Effector memory CD8-positive, alpha-beta T cell (primary cell): ENCODE data around the gene MZF1.

ENCODE experiments used
- ATAC-seq: fragments of 150-1000 bp; cut with Tn5 transposase; replicated peaks from 2 replicates; pipeline ENCODE4 v1.10.0; 2021; ENCODE audit warnings: mild to moderate bottlenecking, moderate library complexity
- DNase-seq, 3 experiments: peaks; one replicate each; pipeline ENCODE4 v3.0.0; 2021
- H3K27ac Mint-ChIP-seq, 2 donors: one replicate each; pipeline ENCODE4 v1.8.0; 2022; ENCODE audit warnings: mild to moderate bottlenecking in 2 of 2, mixed read lengths in 2 of 2, moderate library complexity in 2 of 2
- H3K27me3 Mint-ChIP-seq, 2 donors: one replicate each; pipeline ENCODE4 v1.8.0; 2022; ENCODE audit warnings: mixed read lengths in 2 of 2
- H3K36me3 Mint-ChIP-seq: one replicate; pipeline ENCODE4 v1.8.0; 2022; ENCODE audit warnings: mild to moderate bottlenecking, moderate library complexity, mixed read lengths; ENCODE audit not compliant: insufficient read depth
- H3K4me1 Mint-ChIP-seq, 2 donors: one replicate each; pipeline ENCODE4 v1.8.0; 2022; ENCODE audit warnings: low read depth in 2 of 2, mixed read lengths in 2 of 2
- H3K4me3 Mint-ChIP-seq, 2 donors: one replicate each; pipeline ENCODE4 v1.8.0; 2022; ENCODE audit warnings: mild to moderate bottlenecking in 2 of 2, mixed read lengths in 2 of 2, moderate library complexity in 2 of 2
- H3K9me3 Mint-ChIP-seq, 2 donors: one replicate each; pipeline ENCODE4 v1.8.0; 2022; ENCODE audit warnings: mixed read lengths in 2 of 2

The MZF1 gene

DNA sequence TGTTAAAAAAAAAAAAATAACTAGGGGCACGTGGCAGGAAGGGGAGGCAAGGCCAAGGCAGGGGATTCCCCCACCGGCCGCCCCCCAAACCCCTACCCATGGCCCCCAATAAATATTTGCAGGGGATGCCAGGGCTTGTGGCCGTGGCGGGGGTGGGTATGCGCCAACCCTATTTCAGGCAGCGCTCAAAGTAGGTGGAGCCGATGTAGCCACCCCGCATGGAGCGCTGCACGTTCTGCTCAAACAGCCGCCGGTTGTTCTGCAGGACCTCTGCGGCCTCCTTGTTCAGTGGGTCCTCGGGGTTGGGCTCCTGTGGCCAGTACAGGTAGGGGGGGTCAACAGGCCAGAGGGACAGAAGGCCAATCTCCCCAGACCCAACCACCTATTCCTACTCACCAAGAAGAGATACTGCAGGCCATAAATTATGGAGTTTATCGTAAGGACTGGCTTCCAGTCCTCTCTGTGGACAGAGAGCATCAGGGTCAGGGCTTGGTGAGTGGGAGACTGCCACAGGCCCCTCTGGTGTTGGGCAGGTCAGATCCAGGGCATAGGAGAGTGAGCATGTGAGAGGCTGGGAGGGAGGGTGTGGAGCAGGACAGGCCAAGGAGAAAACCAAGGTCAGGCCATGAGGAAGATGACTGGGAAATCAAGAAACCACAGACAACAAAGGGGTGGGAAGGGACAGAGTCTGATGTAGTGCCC, 17.1 kb downstream of the MZF1 start:
- Mint-ChIP-seq H3K4me3 (peak overlapping the region; percentile 96 to 99), H3K9me3 (no peaks in the 10 kb centered on the region), H3K36me3 (peaks cover 84% of the 10 kb centered on the region), H3K4me1 (peaks cover 55 to 58% of the 10 kb centered on the region in 2 donors), H3K27ac (peak overlapping the region; percentile 98 to 99), H3K27me3 (no peaks in the 10 kb centered on the region)
- DNase-seq (no peak), ATAC-seq (no peak)

DNA sequence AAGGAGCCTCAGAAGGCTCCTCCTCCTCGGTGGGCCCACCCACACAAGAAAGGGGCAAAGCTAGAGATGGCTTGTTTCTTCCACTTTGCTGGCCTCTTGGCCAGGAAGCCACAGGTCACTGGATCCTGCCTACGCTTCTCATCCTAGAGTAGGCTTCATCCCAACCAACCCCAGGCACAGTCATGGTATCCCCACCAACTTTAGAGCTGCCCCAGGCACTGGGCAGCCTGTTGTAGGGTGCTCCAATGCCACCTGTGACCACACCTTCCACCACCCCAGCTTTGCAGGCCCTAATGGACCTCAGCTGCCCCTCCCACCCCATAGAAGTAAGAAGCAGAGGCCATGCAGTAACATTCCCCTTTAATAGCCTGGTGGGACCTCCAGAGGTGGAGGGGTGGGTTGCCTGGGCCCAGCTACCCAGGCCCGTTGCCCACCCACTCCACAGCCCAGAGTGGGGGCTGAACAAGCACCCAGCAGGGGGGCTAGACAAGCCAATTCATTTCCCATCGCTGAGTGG, 17.7 kb downstream of the MZF1 start:
- Mint-ChIP-seq H3K9me3 (no peaks in the 10 kb centered on the region), H3K4me1 (peaks cover 55% of the 10 kb centered on the region in 2 donors), H3K27me3 (no peaks in the 10 kb centered on the region), H3K4me3 (peak overlapping the region; percentile 90 to 96), H3K27ac (peak overlapping the region; percentile 98 to 99), H3K36me3 (peaks cover 90% of the 10 kb centered on the region)
- ATAC-seq (no peak), DNase-seq (no peak)

DNA sequence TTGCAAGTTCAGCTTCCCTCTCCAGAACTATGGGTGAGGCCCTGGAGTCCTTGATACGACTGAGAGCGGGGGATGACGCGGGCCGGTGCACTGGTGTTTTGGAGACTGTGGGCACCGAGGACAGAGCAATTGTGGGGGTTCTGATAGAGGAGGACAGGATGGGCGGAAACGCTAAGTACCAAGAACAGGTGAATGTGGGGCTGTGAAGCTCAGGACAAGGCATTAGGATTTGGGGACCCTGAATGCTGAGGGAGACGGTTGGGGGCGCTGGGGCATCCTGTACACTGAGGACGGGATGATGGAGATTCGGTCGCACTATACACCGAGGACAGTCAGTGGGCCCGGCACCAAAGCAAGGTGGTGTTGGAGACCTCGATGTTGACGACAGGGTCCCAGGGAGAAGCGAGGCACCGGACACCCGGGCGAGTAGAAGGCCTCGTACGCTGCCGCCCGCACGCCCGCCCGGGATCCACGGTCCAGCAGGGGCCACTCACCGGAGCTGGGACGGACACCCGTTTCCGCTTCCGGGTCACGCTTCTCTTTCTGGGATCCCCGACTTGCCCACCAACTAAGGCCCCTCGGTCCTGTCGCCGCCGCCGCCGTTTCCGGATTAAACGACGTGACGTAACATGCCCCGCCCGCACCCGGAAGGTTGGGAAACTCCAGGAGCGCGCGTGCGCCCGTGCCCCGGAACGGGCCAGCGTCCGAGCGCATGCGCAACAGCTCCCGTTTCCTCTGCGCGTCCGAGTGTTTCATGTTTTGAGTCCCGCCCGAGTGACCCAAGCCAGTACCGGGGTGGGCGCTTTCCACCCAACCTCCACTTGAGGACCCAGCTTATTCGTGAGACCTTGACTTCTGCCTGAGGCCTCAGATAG, 18.4 kb downstream of the MZF1 start, which contains the start of gene CHMP2A:
Gene CHMP2A, minus strand, starts transcription at position 612 of the 875 bp plus-strand sequence. CDS start 893 bp downstream, outside the sequence.
- no peaks in the 10 kb centered on the region for H3K27me3 Mint-ChIP-seq
- ATAC-seq (peak; percentile 45), DNase-seq (peak; percentile 97 to 98 (median 98))
- H3K4me3 Mint-ChIP-seq = peak within 1 kb of the TSS; percentile 96 to 99
- no peaks in the 10 kb centered on the region for H3K9me3 Mint-ChIP-seq
- H3K27ac Mint-ChIP-seq = peak within 1 kb of the TSS; percentile 98 to 99
- peaks cover 51 to 54% of the 10 kb centered on the region in 2 donors for H3K4me1 Mint-ChIP-seq
- peaks cover 94% of the 10 kb centered on the region for H3K36me3 Mint-ChIP-seq

DNA sequence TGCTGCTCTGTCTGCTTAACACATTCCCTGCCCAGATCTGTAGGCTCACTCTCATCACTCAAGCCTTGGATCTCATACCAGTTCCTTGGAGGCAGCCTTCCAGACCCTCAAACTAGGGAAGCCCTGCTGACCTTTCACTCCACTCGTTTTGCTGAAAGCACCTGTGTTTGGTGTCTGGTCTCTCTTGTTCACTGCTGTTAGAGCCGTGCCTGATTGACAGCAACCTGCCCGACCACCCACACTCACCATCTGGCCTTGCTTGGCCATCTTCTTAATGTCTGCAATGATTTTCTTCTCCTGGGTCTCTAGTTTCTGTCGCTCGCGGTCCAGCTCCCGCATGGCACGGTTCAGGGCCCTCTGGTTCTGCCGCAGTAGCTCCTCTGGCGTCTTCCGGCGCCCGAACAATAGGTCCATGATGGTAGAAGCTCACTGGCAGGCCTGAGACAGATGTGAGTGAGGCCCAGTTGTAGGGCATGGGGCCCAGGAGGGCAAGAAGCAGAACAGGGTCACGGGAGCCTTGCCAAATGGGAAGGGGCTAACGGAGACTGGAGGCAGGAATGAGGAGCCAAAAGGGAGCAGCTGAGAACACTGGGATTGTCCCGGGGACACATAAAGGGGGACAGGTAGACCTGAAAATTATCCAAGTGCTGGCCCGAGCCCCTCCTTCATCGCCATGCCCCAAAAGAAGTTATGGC, 19.2 kb downstream of the MZF1 start:
- H3K4me1 Mint-ChIP-seq = peaks cover 48 to 50% of the 10 kb centered on the region in 2 donors
- H3K36me3 Mint-ChIP-seq = peaks cover 95% of the 10 kb centered on the region
- peak overlapping the region; percentile 90 to 96 for H3K4me3 Mint-ChIP-seq

DNA sequence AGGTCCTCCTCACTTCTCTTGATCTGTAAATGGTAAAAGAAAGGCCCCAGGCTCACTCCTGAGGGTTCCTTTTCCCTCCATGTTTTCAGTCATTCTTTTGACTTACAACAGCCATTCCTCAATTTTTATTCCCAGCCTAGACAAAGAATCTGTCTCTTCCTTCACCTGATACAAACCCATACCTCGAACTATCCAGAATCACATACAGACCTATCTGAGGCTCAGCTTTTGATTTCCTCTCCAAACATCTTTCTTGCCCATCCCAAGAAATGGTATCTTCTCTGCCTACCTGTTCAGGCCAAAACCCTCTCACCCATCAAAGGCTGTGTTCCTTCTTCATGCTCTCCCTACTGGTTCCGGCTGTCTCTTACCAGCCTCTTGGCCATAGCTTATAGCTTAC, 20.5 kb downstream of the MZF1 start:
- Mint-ChIP-seq H3K27ac (peak overlapping the region in 1 of 2 donors; percentile 81), H3K9me3 (no peaks in the 10 kb centered on the region), H3K4me1 (peaks cover 45 to 46% of the 10 kb centered on the region in 2 donors), H3K27me3 (no peaks in the 10 kb centered on the region), H3K36me3 (peaks cover 96% of the 10 kb centered on the region), H3K4me3 (peak overlapping the region; percentile 18 to 90)
- no peak for DNase-seq
- ATAC-seq = no peak

More for the DNA sequence above, 19.2 kb downstream of the MZF1 start:
- Mint-ChIP-seq H3K9me3 (no peaks in the 10 kb centered on the region), H3K27me3 (no peaks in the 10 kb centered on the region), H3K27ac (peak overlapping the region; percentile 98 to 99)
- ATAC-seq (no peak), DNase-seq (no peak)

DNA sequence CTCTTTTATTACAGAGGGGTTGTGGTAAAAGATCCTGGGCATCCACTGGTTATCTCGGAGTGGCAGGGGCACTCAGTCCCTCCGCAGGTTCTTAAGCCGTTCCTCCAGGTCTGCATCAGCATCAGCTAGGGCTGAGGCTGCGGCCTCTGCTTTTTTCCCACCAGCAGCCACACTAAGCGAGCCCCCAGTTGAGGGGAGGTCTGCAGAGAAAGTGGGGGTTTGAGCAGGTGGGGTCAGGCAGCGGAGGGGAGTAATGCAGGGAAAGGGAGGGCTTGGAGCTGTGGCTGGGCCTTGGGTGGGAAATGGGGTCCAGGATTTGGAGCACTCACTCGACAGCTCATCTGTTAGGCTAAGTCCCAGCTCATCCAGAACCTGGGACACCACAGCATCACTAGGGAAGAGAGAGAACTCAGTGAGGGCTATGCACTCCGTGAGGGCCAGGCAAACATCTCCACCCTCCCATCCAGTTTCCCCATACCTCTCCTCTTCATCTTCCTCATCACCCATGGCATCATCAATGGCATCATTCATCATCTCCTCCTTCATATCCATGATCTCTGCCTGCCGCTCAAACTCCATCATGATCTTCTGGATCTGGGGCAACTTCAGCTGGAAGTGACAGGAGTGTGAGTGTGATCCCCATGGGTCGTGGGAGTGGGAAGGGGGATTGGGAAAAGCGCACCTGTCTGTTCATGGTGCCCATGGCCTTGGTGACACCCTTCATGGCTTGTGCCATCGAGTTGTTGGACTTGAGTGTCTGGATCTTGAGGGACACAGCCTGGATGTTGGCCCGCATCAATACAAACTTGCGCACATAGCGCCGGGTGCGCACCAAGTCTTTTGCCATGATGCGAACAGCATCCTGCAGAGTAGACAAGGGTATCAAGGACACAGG, 21.3 kb downstream of the MZF1 start:
- no peak overlapping the region for H3K4me3 Mint-ChIP-seq
- H3K27me3 Mint-ChIP-seq = no peaks in the 10 kb centered on the region
- peak overlapping the region in 1 of 2 donors; percentile 81 for H3K27ac Mint-ChIP-seq
- H3K9me3 Mint-ChIP-seq = no peaks in the 10 kb centered on the region
- no peak for DNase-seq
- H3K4me1 Mint-ChIP-seq = peaks cover 38 to 42% of the 10 kb centered on the region in 2 donors
- no peak for ATAC-seq
- H3K36me3 Mint-ChIP-seq = peaks cover 96% of the 10 kb centered on the region

DNA sequence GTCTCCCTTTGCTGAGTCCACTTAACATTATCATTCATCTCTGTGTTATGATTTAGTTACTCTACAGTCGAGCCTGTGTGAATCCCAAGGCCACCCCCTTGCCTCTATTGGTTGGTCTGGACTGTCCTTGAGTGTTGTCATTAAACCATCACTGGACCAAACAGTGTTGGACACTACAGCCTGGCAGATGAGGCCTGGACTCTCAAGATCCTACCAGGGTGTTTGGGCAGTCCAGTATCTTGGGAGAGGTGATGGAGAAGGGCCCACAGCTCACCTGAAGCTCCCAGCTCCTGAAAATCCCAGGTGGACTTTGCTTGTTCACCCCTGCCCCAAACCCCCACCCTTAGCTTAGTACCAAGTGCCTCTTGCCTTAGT, 22.0 kb downstream of the MZF1 start:
- H3K4me1 Mint-ChIP-seq = peaks cover 39 to 42% of the 10 kb centered on the region in 2 donors

DNA sequence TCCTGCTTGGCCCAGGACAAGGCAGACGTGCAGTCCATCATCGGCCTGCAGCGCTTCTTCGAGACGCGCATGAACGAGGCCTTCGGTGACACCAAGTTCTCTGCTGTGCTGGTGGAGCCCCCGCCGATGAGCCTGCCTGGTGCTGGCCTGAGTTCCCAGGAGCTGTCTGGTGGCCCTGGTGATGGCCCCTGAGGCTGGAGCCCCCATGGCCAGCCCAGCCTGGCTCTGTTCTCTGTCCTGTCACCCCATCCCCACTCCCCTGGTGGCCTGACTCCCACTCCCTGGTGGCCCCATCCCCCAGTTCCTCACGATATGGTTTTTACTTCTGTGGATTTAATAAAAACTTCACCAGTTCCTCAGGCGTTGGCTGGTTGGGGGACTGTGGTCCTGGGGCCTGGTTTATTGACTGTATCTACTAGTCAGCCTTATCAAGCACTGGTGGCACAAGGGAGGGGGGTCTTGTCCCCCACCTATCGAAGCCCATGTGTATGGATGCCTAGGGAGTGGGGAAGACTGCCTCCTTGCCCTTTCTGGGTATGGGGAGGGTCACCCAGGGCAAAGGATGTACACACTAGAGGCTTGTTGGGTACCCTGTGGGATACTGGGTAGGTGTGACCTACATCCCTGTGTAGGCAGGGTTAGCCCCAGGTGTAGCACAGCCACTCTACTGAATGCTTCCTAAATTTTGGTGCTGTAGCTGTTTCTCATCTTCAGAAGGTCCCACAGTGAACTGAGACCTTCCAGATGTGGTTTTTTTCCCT, 22.6 kb downstream of the MZF1 start:
- no peaks in the 10 kb centered on the region for H3K9me3 Mint-ChIP-seq
- H3K36me3 Mint-ChIP-seq = peaks cover 99% of the 10 kb centered on the region
- H3K27me3 Mint-ChIP-seq = no peaks in the 10 kb centered on the region
- DNase-seq (no peak), ATAC-seq (no peak)
- H3K4me1 Mint-ChIP-seq = peaks cover 44 to 45% of the 10 kb centered on the region in 2 donors
- H3K27ac Mint-ChIP-seq = peak overlapping the region in 1 of 2 donors; percentile 75
- H3K4me3 Mint-ChIP-seq = peak overlapping the region in 1 of 2 donors; percentile 52

More for the DNA sequence above, 22.0 kb downstream of the MZF1 start:
- peak overlapping the region in 1 of 2 donors; percentile 81 for H3K27ac Mint-ChIP-seq
- no peak overlapping the region for H3K4me3 Mint-ChIP-seq
- no peak for ATAC-seq
- peaks cover 96% of the 10 kb centered on the region for H3K36me3 Mint-ChIP-seq
- DNase-seq = no peak
- no peaks in the 10 kb centered on the region for H3K9me3 Mint-ChIP-seq
- H3K27me3 Mint-ChIP-seq = no peaks in the 10 kb centered on the region

DNA sequence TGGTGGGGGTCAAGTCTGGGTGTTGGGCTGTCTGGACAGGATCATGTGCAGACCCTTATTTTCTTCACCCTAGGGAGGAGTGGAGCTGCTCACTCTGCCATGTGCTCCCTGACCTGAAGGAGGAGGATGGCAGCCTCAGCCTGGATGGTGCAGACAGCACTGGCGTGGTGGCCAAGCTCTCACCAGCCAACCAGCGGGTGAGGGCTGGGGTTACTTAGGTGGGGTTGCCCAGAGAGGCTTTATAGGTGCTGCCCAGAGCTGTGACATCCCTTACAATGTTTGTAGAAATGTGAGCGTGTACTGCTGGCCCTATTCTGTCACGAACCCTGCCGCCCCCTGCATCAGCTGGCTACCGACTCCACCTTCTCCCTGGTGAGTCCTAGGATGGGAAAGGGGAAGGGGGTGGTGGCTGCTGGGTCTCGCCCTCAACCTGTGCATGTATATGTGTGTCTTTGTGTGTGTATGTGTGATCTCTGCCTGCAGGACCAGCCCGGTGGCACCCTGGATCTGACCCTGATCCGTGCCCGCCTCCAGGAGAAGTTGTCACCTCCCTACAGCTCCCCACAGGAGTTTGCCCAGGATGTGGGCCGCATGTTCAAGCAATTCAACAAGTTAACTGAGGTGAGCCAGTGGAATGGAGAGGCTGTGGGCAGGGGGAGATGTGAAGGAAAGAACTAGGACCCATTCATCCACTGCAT, 23.3 kb downstream of the MZF1 start:
- Mint-ChIP-seq H3K9me3 (no peaks in the 10 kb centered on the region), H3K4me3 (peak overlapping the region in 1 of 2 donors; percentile 52), H3K27me3 (no peaks in the 10 kb centered on the region), H3K36me3 (peaks cover 99% of the 10 kb centered on the region), H3K4me1 (peaks cover 45% of the 10 kb centered on the region in 2 donors), H3K27ac (peak overlapping the region in 1 of 2 donors; percentile 75)
- DNase-seq (no peak), ATAC-seq (no peak)

DNA sequence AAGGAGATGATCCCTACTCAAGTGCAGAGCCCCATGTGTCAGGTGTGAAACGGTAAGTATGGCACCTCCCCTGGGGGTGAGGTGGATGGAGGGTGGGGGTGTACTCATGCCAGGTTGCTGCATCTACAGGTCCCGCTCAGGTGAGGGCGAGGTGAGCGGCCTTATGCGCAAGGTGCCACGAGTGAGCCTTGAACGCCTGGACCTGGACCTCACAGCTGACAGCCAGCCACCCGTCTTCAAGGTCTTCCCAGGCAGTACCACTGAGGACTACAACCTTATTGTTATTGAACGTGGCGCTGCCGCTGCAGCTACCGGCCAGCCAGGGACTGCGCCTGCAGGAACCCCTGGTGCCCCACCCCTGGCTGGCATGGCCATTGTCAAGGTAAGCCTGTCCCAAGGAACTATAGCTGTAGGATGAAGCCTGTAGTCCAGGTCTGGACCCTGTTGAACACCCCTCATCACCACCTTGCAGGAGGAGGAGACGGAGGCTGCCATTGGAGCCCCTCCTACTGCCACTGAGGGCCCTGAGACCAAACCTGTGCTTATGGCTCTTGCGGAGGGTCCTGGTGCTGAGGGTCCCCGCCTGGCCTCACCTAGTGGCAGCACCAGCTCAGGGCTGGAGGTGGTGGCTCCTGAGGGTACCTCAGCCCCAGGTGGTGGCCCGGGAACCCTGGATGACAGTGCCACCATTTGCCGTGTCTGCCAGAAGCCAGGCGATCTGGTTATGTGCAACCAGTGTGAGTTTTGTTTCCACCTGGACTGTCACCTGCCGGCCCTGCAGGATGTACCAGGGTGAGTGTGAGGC, 24.1 kb downstream of the MZF1 start:
- ATAC-seq = no peak
- Mint-ChIP-seq H3K27ac (peak overlapping the region in 1 of 2 donors; percentile 75), H3K9me3 (no peaks in the 10 kb centered on the region), H3K4me3 (no peak overlapping the region), H3K4me1 (peaks cover 40 to 42% of the 10 kb centered on the region in 2 donors), H3K36me3 (peaks cover 96% of the 10 kb centered on the region), H3K27me3 (no peaks in the 10 kb centered on the region)
- DNase-seq = no peak
